Lower lobe of right lung (tissue), 2 donors: ENCODE results near the gene DNAAF5. TPM values are rescaled to one million over a fixed set of nuclear protein-coding genes. Genes with fewer than 3 reads are reported as not detected.

Experiments
- ATAC-seq, 2 donors: fragments of 200-7000 bp; cut with Tn5 transposase; one replicate each; pipeline ENCODE4 v1.9.1; 2020 to 2022; ENCODE audit warnings: mild to moderate bottlenecking in 2 of 2, moderate library complexity in 2 of 2
- DNase-seq: peaks from one replicate; pipeline ENCODE4 v3.0.0-alpha.2; 2020
- H3K27ac ChIP-seq: fragments of 200-600 bp; one replicate; pipeline ENCODE4 v1.8.0; 2022
- H3K27me3 ChIP-seq: fragments of 200-600 bp; one replicate; pipeline ENCODE4 v1.8.0; 2022; ENCODE audit warnings: low read depth
- H3K36me3 ChIP-seq: fragments of 200-600 bp; one replicate; pipeline ENCODE4 v1.8.0; 2022; ENCODE audit warnings: mild to moderate bottlenecking
- H3K4me1 ChIP-seq: fragments of 200-600 bp; one replicate; pipeline ENCODE4 v1.8.0; 2022
- H3K4me3 ChIP-seq: fragments of 200-600 bp; one replicate; pipeline ENCODE4 v1.8.0; 2022; ENCODE audit warnings: mild to moderate bottlenecking
- H3K9me3 ChIP-seq: fragments of 200-600 bp; one replicate; pipeline ENCODE4 v1.8.0; 2022
- CTCF ChIP-seq: fragments of 200-600 bp; IDR thresholded peaks from one replicate; pipeline ENCODE4 v1.8.0; 2022; ENCODE audit warnings: antibody characterized with exemption, mild to moderate bottlenecking
- intact Hi-C: fragments of 100-400 bp; cut with DNase I; formaldehyde crosslinking; loops from one replicate; pipeline ENCODE4 v1.11.0; 2022
- total RNA-seq: library from RNA; stranded (reverse); fragmentation: NEBNext Ultra II Directional; extraction: Animal tissue kit (Norgen Biotek cat#: 25700); gene quantifications from one replicate; pipeline ENCODE4 v1.2.1, GENCODE V29; 2021
- donor health status: DM: no; HTN: yes; CAD: no; lungs with severe emphysema.

Gene DNAAF5
- total RNA-seq, 1 donor from 2014 or later = 22.4 TPM

GRCh38 chr7:832167-832967 is 105.9 kb downstream of the DNAAF5 start, which contains the start of gene SUN1:
TSS of gene SUN1 (plus strand) at chr7:832476. CDS start at chr7:832525, 49 bp downstream.
- peak; percentile 82 to 84 for ATAC-seq
- H3K4me1 ChIP-seq = peaks cover 60% of the 10 kb centered on the region
- H3K36me3 ChIP-seq = peaks cover 9% of the 10 kb centered on the region
- DNase-seq = no peak
- TF ChIP-seq CTCF = no peak
- peak within 1 kb of the TSS; percentile 7 for H3K4me3 ChIP-seq
- H3K27me3 ChIP-seq = no peaks in the 10 kb centered on the region
- H3K9me3 ChIP-seq = no peaks in the 10 kb centered on the region
- H3K27ac ChIP-seq = peak within 1 kb of the TSS; percentile 86
- intact Hi-C loops = no loop called here

GRCh38 chr7:832968-833424 is 106.5 kb downstream of the DNAAF5 start:
- intact Hi-C loops = no loop called here
- Histone ChIP-seq H3K27ac (peak overlapping the region; percentile 86), H3K36me3 (peaks cover 12% of the 10 kb centered on the region), H3K9me3 (no peaks in the 10 kb centered on the region), H3K27me3 (no peaks in the 10 kb centered on the region), H3K4me3 (no peak overlapping the region), H3K4me1 (peaks cover 59% of the 10 kb centered on the region)
- no peak for TF ChIP-seq CTCF
- ATAC-seq = no peak
- no peak for DNase-seq

GRCh38 chr7:833601-834258 is 107.2 kb downstream of the DNAAF5 start:
- Histone ChIP-seq H3K4me3 (no peak overlapping the region), H3K36me3 (peaks cover 19% of the 10 kb centered on the region), H3K4me1 (peaks cover 56% of the 10 kb centered on the region), H3K9me3 (no peaks in the 10 kb centered on the region), H3K27me3 (no peaks in the 10 kb centered on the region), H3K27ac (no peak overlapping the region)
- no peak for DNase-seq
- no peak for TF ChIP-seq CTCF
- ATAC-seq = no peak
- intact Hi-C loops = no loop called here

GRCh38 chr7:834277-834676 is 107.8 kb downstream of the DNAAF5 start:
- peaks cover 25% of the 10 kb centered on the region for H3K36me3 ChIP-seq
- intact Hi-C loops = no loop called here
- ATAC-seq (no peak), DNase-seq (no peak)
- TF ChIP-seq CTCF = no peak
- no peaks in the 10 kb centered on the region for H3K9me3 ChIP-seq
- H3K27ac ChIP-seq = no peak overlapping the region
- no peaks in the 10 kb centered on the region for H3K27me3 ChIP-seq
- peaks cover 55% of the 10 kb centered on the region for H3K4me1 ChIP-seq
- H3K4me3 ChIP-seq = no peak overlapping the region

GRCh38 chr7:835021-835420 is 108.5 kb downstream of the DNAAF5 start:
- H3K36me3 ChIP-seq = peaks cover 31% of the 10 kb centered on the region
- ATAC-seq (no peak), DNase-seq (peak; percentile 35)
- H3K4me1 ChIP-seq = peaks cover 51% of the 10 kb centered on the region
- H3K9me3 ChIP-seq = no peaks in the 10 kb centered on the region
- H3K27ac ChIP-seq = no peak overlapping the region
- H3K4me3 ChIP-seq = no peak overlapping the region
- no peaks in the 10 kb centered on the region for H3K27me3 ChIP-seq
- intact Hi-C loops = no loop called here
- TF ChIP-seq CTCF = no peak
